Osteocyte (in vitro differentiated cells): ENCODE data around the gene USP40. TPM values are rescaled to one million over a fixed set of nuclear protein-coding genes. Genes with fewer than 3 reads are reported as not detected.
"Not testable (repeated sequence)": the region's sequence is repeated elsewhere in the genome, so short reads cannot be mapped to it uniquely, and the experiment has no call there.

Experiments used
- DNase-seq: peaks from one replicate; pipeline ENCODE4 v3.0.0; 2021; ENCODE audit warnings: mixed read lengths; ENCODE audit not compliant: unreplicated experiment; ENCODE audit errors: extremely low spot score
- H3K27ac Mint-ChIP-seq: one replicate; pipeline ENCODE4 v1.8.0; 2021; ENCODE audit warnings: mild to moderate bottlenecking, mixed read lengths; ENCODE audit not compliant: unreplicated experiment
- H3K27me3 Mint-ChIP-seq: one replicate; pipeline ENCODE4 v1.8.0; 2021; ENCODE audit warnings: mixed read lengths; ENCODE audit not compliant: unreplicated experiment
- H3K36me3 Mint-ChIP-seq: one replicate; pipeline ENCODE4 v1.8.0; 2021; ENCODE audit warnings: mixed read lengths; ENCODE audit not compliant: unreplicated experiment
- H3K4me1 Mint-ChIP-seq: one replicate; pipeline ENCODE4 v1.8.0; 2021; ENCODE audit warnings: mixed read lengths; ENCODE audit not compliant: unreplicated experiment
- H3K4me3 Mint-ChIP-seq: one replicate; pipeline ENCODE4 v1.8.0; 2021; ENCODE audit warnings: mild to moderate bottlenecking, moderate library complexity, mixed read lengths; ENCODE audit not compliant: unreplicated experiment
- H3K9me3 Mint-ChIP-seq: one replicate; pipeline ENCODE4 v1.8.0; 2021; ENCODE audit warnings: mixed read lengths; ENCODE audit not compliant: unreplicated experiment
- total RNA-seq: library from RNA; stranded (reverse); gene quantifications from 2 replicates; pipeline ENCODE4 v1.2.1, GENCODE V29; 2021
- TF ChIP-seq, protein P1 (sequence below): fragments of 200-600 bp; sonication (generic); IDR thresholded peaks from 2 replicates; pipeline ENCODE4 v1.5.0; 2021; ENCODE audit warnings: antibody characterized with exemption, mild to moderate bottlenecking, moderate library complexity

Gene USP40
- total RNA-seq, 1 donor from 2014 or later: 36.4 TPM

DNA sequence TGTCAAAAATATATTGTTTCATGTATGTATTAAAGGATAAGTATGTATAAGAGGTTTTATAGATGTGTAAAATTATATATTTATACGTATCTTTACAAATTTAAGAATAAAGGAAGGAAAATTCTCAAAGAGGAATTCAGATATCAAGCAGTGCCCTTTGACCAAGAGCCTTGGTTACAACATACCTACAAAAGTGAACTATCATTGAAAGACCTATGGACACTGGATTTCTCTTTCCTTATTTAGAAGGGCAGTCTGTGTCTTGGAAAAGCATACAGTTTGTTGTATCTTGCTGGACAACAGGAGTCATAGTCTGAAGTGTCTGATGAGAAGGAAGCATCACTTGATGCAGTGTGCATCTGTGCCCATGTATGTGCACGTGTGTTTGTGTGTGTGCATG lies 21.8 kb upstream of the USP40 start:
- no peak overlapping the region for H3K4me3 Mint-ChIP-seq
- no peak for DNase-seq
- no peaks in the 10 kb centered on the region for H3K9me3 Mint-ChIP-seq
- no peaks in the 10 kb centered on the region for H3K4me1 Mint-ChIP-seq
- H3K27ac Mint-ChIP-seq: no peak overlapping the region
- no peaks in the 10 kb centered on the region for H3K36me3 Mint-ChIP-seq
- H3K27me3 Mint-ChIP-seq: peaks cover 39% of the 10 kb centered on the region
- TF ChIP-seq, protein P1, sequence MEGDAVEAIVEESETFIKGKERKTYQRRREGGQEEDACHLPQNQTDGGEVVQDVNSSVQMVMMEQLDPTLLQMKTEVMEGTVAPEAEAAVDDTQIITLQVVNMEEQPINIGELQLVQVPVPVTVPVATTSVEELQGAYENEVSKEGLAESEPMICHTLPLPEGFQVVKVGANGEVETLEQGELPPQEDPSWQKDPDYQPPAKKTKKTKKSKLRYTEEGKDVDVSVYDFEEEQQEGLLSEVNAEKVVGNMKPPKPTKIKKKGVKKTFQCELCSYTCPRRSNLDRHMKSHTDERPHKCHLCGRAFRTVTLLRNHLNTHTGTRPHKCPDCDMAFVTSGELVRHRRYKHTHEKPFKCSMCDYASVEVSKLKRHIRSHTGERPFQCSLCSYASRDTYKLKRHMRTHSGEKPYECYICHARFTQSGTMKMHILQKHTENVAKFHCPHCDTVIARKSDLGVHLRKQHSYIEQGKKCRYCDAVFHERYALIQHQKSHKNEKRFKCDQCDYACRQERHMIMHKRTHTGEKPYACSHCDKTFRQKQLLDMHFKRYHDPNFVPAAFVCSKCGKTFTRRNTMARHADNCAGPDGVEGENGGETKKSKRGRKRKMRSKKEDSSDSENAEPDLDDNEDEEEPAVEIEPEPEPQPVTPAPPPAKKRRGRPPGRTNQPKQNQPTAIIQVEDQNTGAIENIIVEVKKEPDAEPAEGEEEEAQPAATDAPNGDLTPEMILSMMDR: no peak

DNA sequence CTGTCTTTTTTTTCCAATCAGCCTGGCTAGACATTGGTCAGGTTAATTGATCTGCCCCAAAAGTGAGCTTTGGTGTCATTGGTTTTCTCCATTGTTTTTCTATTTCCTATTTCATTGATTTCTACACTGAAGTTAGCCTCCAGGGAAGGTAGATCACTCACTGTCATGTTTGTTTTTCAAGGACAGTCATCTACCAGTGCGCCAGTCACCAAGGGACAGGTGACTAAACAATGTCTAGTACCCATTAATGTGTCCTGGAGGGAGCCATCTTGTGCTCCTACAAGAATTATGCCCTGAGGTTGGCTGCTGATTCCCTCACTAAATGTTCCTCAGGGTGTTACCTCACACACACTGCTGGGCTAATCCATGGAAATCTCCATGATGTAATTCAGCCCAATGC lies 17.6 kb upstream of the USP40 start:
- Mint-ChIP-seq H3K4me1 (no peaks in the 10 kb centered on the region), H3K27ac (no peak overlapping the region), H3K27me3 (peaks cover 34% of the 10 kb centered on the region), H3K4me3 (no peak overlapping the region), H3K36me3 (no peaks in the 10 kb centered on the region), H3K9me3 (no peaks in the 10 kb centered on the region)
- DNase-seq: no peak
- TF ChIP-seq, protein P1: no peak

DNA sequence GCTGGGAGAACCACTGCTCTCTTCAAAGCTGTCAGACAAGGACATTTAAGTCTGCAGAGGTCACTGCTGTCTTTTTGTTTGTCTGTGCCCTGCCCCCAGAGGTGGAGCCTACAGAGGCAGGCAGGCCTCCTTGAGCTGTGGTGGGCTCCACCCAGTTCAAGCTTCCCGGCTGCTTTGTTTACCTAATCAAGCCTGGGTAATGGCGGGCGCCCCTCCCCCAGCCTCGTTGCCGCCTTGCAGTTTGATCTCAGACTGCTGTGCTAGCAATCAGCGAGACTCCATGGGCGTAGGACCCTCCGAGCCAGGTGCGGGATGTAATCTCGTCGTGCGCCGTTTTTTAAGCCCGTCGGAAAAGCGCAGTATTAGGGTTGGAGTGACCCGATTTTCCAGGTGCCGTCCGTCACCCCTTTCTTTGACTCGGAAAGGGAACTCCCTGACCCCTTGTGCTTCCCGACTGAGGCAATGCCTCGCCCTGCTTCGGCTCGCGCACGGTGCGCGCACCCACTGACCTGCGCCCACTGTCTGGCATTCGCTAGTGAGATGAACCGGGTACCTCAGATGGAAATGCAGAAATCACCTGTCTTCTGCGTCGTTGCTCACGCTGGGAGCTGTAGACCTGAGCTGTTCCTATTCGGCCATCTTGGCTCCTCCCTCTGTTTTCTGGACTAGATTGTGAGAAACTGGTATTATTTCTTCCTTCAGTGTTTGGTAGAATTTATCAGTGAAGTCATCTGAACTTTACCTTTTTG lies 16.8 kb upstream of the USP40 start:
- peaks cover 28% of the 10 kb centered on the region for H3K27me3 Mint-ChIP-seq
- H3K9me3 Mint-ChIP-seq, DNase-seq, H3K4me1 Mint-ChIP-seq, H3K36me3 Mint-ChIP-seq, H3K27ac Mint-ChIP-seq, H3K4me3 Mint-ChIP-seq: not testable (repeated sequence)

DNA sequence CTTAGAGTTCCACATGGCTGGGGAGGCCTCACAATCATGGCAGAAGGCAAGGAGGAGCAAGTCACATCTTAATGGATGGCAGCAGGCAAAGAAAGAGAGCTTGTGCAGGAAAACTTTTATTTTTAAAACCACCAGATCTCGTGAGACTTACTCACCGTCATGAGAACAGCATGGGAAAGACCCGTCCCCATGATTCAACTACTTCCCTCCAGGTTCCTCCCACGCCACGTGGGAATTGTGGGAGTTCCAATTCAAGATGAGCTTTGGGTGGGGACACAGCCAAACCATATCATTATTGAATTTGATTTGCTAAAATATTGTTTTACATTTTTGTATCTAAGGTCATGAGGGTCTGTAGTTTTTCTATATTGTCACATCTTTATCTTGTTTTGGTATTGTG lies 10.8 kb upstream of the USP40 start:
- not testable (repeated sequence) for H3K4me1 Mint-ChIP-seq, DNase-seq, H3K36me3 Mint-ChIP-seq, H3K4me3 Mint-ChIP-seq, H3K9me3 Mint-ChIP-seq, H3K27ac Mint-ChIP-seq, H3K27me3 Mint-ChIP-seq

DNA sequence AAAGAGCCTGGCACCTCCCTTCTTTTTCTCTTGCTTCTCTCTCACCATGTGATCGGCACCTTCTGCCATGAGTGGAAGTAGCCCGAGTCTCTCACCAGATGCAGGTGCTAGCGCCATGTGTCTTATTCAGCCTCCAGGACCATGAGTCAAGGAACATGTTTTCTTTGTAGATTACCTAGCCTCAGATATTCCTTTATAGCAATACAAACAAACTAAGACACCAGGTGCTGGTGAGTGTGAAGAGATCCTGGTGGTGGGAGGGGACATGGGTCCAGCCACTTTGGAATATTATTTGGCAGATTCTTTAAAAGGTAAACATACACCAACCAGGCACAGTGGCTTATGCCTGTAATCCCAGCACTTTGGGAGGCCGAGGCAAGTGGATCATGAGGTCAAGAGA lies 5.9 kb upstream of the USP40 start:
- no peaks in the 10 kb centered on the region for H3K4me1 Mint-ChIP-seq
- H3K27ac Mint-ChIP-seq: no peak overlapping the region
- TF ChIP-seq, protein P1: no peak
- H3K4me3 Mint-ChIP-seq: no peak overlapping the region
- no peak for DNase-seq
- H3K9me3 Mint-ChIP-seq: peaks cover 3% of the 10 kb centered on the region
- peaks cover 16% of the 10 kb centered on the region for H3K27me3 Mint-ChIP-seq
- no peaks in the 10 kb centered on the region for H3K36me3 Mint-ChIP-seq

DNA sequence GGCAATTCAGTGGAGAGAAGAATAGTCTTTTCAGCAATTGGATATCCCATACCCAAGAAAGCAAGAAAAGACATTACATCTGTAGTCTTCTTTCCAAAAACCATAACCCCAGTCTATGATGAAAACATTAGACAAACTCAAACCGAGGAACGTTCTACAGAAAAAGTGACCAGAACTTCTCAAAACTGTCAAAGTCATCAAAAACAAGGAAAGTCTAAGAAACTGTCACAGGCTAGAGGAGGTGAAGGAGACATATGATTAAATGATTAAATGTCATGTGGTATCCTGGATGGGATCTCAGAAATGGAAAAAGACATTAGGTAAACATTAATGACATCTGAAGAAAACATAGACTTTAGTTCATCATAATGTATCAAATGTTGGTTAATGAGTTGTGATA lies 4.9 kb upstream of the USP40 start:
- DNase-seq: no peak
- H3K4me1 Mint-ChIP-seq: no peaks in the 10 kb centered on the region
- no peak overlapping the region for H3K27ac Mint-ChIP-seq
- H3K27me3 Mint-ChIP-seq: peaks cover 16% of the 10 kb centered on the region
- H3K36me3 Mint-ChIP-seq: no peaks in the 10 kb centered on the region
- TF ChIP-seq, protein P1: no peak
- H3K4me3 Mint-ChIP-seq: no peak overlapping the region
- peaks cover 3% of the 10 kb centered on the region for H3K9me3 Mint-ChIP-seq
